NCI-H1417 (cell line): ENCODE results near the gene ANAPC1.
"Not testable (repeated sequence)": the region's sequence is repeated elsewhere in the genome, so short reads cannot be mapped to it uniquely, and the experiment has no call there.

Experiments
- DNase-seq, 3 experiments: peaks; one replicate each; lab custom pipeline; 2025; lab: John Stamatoyannopoulos, UW

The ANAPC1 gene, protein sequence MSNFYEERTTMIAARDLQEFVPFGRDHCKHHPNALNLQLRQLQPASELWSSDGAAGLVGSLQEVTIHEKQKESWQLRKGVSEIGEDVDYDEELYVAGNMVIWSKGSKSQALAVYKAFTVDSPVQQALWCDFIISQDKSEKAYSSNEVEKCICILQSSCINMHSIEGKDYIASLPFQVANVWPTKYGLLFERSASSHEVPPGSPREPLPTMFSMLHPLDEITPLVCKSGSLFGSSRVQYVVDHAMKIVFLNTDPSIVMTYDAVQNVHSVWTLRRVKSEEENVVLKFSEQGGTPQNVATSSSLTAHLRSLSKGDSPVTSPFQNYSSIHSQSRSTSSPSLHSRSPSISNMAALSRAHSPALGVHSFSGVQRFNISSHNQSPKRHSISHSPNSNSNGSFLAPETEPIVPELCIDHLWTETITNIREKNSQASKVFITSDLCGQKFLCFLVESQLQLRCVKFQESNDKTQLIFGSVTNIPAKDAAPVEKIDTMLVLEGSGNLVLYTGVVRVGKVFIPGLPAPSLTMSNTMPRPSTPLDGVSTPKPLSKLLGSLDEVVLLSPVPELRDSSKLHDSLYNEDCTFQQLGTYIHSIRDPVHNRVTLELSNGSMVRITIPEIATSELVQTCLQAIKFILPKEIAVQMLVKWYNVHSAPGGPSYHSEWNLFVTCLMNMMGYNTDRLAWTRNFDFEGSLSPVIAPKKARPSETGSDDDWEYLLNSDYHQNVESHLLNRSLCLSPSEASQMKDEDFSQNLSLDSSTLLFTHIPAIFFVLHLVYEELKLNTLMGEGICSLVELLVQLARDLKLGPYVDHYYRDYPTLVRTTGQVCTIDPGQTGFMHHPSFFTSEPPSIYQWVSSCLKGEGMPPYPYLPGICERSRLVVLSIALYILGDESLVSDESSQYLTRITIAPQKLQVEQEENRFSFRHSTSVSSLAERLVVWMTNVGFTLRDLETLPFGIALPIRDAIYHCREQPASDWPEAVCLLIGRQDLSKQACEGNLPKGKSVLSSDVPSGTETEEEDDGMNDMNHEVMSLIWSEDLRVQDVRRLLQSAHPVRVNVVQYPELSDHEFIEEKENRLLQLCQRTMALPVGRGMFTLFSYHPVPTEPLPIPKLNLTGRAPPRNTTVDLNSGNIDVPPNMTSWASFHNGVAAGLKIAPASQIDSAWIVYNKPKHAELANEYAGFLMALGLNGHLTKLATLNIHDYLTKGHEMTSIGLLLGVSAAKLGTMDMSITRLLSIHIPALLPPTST (N-terminal part only)

DNA sequence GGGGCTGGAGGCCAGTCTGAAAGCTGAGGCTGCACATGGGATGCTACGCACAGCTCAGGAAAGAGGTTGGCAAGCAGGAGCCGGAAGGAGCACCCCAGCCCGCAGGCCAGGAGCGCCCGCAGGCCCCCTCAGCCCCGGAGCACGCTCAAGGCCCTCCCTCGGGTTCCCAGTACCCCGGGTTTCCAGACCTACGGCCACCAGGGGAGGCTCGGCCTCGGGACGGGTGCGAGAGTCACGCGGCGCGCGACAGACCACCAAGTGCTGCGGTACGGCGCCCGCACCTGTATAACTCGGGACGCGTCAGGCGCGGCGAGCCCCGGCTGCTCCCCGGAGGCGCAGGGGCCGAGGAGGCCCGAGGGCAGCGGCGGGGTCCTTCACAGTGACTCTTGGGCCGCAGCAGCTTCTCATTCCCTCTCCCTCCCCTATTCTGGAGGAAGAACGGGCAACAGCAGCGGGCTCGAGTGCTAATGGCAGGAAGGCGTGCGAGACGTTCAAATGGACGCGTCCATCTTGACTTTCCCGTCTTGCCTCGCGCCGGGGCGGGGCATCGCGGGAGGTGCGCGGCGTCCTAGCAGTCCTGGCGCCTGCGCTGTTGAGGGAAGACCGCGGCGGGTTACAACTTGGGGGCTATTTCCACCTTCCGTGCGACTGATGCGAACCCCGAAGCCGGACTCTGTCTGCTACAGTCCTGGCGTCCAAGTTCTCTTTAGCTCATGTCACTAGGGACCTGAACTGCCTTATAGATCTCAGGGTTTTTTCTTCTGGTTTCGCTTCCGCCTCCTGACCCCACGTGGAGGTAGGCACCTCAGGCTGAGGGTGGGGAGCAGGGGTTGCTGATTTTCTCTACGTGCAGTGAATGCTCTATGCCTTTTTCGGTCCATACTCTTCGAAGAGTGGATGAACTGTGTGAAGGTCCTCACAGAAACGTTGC lies at the start of gene ANAPC1:
Gene ANAPC1, minus strand, starts transcription at position 533 of the 931 bp plus-strand sequence. CDS start 3,368 bp downstream, outside the sequence.
- DNase-seq = peak; percentile 70 to 93 (median 91)

DNA sequence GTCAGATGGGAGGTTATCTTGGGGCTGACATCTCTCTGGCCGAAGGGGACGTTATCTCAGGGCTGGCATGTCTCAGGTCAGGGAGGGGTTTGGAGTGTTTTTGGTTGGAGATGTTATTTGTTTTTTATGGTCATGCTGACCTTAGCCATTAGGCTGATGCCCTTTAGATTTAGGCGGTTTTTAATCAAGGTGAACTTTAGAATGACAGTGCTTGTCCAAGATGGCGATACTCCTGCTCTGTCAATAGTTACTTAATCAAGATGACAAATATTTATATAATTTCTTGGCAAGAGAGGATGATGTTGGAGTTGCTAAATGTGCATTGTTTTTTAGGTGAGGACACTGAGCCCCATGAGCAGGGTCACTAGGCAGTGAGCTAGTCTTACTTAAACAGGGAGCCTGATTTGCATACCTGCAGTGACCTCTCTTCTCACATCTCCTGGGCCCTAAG lies 48.9 kb upstream of the ANAPC1 start:
- no peak for DNase-seq

DNA sequence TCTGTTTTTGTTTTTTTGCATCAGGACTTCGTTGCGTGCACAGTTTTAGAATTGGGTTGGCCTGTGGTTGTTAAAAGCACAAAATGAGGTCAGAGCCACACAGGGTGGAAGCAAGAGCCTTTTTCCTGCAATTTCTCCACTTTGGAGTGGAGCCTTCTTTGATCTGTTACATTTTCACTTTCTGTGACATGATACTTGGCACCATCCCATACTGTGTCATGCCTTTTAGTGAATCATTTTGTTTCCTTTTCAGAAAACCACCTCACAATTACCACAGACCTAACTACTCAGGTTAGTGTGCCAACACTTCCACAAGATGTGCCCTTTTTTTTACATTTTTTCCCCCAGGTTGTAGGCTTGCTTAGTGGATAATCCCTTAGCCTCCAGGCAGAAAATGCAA lies 46.9 kb upstream of the ANAPC1 start:
- no peak for DNase-seq

DNA sequence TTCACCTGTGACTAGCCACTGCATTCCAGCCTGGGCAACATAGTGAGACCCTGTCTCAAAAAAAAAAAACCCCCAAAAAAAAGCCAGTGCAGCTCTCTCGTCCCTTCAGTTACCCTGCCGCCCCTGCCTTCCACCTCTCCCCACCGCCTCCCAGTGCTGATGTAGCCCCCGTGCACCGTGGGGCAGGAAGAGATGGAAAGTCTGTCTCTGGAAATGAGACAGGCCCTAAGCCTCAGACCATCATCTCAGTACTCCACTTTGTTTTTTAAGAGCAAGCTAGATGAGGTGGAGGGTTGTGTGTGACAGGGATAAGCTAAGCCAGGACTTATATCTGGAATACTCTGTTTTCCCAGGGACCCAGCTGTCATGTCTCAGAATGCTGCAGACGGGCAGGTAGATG lies 46.4 kb upstream of the ANAPC1 start:
- DNase-seq = no peak

- no peak for DNase-seq
These were observed 43.7 kb upstream of the ANAPC1 start for GRCh38 chr2:111927723-111928122.

DNA sequence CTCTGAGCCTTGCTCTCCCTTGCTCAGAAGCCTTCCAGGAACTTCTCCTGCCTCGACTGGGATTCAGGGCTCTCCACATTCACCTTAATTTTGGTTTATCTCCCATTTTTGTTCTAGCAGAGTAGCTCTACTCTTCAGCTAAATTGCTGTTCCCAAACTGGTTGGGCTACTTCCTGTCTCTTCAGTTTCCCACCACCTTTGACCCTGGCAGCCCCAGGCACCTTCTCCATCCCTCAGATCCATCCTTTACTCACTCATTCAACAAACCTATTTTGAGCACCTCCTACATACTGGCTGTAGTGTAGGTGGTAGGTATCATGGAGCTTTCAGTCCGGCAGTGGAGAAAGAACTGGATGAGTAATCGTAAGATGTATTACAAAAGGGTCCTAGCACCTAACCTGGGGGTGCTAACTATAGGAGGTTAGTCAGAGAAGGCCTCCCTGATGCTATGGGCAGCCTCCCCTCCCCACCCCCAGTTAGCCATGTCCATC lies 40.7 kb upstream of the ANAPC1 start:
- no peak for DNase-seq

DNA sequence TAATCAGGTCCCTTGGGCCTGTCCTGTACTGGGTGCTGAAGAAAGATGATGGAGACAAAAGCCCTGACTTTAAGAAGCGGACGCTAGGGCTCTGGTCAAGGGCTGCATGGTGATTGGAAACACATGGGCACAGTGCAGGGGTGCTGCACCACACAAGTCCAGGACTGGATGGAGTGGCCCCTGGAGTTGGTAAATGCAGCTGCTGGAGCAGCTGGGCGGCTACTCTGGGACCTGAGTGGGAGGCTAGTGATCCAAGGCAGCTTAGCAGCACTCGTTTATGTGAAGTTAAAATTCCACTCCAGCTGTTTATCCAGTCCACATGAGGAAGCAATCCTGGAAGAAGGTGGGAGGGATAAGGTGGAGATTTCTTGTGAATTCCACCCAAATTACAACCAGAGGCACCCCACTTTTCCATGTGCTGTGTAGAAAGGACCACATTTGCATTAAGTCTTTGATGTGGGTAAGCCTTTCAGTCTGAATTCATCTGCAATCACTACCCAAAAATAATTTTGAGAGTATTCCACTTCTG lies 39.3 kb upstream of the ANAPC1 start:
- no peak for DNase-seq

DNA sequence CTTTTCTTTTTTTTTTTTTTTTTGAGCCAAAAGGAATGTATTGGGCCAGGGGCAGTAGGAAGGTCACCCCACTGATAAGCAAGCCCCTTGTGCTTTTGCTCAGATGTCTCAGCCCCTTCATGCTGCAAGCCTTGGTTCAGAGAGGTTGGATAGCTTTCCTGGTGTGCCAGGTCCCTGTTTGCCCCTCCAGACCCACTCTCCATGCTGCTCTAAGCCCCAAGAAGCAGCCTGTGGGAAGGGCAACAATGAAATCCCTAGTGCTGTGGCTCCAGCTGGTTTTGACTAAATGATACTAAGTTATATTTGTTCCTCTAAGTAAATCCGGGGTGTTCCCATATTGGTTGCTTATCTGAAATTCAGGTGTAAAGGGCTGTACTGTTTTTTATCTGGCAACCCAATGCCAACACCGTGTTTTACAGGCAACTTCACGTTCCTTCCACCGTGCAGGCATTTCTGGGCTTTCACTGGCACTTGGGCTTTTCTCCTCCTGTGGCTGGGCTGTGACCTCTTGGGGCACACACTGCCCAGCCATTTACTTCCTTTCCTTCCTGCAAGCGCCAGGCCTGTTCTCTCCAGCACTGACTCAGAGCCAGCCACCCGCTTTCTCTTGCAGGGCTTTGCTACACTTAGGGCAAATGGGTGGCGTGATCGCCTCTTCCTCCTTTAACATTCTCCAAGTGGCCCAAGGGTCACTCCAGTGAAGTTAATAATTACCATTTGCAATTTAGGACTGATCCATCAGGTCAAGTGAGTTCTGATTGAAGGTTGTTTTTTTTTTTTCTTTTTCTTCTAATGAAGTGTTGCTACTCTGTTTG lies 36.0 kb upstream of the ANAPC1 start:
- DNase-seq = no peak

DNA sequence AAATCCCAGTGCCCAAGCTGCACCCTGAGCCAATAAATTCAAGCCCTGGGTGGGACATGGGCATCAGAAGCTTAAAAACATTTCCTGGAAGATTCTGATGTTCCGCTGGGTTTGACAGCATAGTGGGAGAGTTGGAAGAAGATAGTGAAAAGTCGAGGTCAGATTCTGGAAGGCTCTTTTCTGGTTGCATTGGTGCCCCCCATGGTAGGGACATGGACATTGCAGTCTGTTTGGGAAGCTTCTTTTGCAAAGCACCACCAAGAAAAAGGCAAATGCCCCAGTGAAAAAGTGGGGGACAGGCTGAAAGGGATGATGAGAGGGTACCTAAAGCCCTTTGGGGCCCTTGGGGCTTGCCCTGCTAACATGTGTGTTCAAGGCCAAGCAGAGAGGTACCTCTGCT lies 35.4 kb upstream of the ANAPC1 start:
- DNase-seq = no peak

DNA sequence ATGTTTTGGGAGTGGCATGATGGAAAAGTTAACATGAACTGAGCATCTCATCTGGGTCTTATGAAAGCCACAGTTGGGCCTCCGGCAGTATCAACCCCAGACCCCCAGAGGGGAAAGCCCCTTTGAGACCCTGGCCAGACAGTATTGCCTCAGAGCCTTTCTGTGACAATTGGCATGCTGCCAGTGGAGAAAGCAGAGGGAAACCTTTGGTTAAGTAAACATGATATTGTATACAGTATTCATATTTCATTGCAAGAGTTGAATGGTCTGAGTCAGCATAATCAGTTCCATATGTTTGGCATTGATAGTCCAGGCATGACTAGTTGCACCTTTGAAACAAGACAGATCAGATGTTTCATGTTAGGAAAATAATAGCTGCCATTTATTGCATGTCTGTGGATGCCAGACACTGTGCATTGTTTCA lies 34.4 kb upstream of the ANAPC1 start:
- peak in 1 of 3 experiments; percentile 44 for DNase-seq

GRCh38 chr2:111917106-111917505 lies 33.1 kb upstream of the ANAPC1 start:
- DNase-seq = no peak

DNA sequence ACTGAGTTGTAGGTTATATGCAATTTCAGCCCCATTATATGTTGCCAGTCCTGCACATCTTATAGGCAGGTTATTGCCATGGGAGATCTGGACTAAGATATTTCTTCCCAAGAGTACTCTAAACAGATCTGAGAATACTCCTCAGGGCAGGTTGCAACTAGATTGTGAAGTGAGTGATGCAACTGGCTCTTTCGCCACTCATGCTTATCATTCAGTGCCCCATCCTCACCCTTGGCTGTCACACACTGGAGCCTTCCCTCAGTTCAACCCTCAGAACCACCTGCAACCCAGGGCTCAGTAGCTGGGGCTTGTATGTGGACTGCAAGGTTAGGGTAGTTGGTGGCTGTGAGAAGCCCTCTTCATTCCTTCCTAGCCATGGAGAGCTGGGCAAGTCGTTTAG lies 28.6 kb upstream of the ANAPC1 start:
- DNase-seq = no peak

- DNase-seq = not testable (repeated sequence)
These were observed 27.4 kb upstream of the ANAPC1 start for GRCh38 chr2:111911295-111911977.

- DNase-seq = no peak
These were observed 26.8 kb upstream of the ANAPC1 start for GRCh38 chr2:111910609-111911277.

DNA sequence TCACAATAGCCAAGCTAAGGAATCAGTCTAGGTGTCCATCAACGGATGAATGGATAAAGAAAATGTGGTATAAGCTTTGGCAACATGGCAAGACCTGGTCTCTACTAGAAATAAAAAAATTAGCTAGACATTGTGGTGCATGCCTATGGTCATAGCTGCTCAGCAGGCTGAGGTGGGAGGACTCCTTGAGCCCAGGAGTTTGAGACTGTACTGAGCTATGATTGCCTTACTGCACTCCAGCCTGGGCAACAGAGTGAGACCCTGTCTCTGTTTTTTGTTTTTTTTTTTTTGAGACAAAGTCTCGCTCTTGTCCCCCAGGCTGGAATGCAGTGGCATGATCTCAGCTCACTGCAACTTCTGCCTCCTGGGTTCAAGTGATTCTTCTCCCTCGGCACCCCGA lies 26.0 kb upstream of the ANAPC1 start:
- DNase-seq = not testable (repeated sequence)

DNA sequence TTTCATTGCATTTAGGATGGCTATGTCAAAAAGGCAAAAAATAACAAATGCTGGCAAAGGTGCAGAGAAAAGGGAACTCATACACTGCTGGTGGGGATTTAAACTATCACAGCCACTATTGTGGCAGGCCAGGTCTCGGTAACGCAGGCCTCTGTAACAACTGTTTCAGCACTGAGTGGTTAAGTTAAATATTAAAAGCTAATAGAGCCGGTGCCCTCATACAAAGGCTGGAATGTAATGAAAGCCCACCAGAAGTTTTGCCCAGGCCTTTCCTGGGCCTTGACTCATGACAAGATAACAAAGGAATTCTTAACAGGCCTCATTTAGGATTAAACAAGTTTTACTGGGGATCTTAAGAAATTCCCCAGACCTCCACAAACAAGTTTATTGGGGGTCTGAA lies 25.1 kb upstream of the ANAPC1 start:
- DNase-seq = no peak

GRCh38 chr2:111908578-111908977 lies 24.6 kb upstream of the ANAPC1 start:
- no peak for DNase-seq

DNA sequence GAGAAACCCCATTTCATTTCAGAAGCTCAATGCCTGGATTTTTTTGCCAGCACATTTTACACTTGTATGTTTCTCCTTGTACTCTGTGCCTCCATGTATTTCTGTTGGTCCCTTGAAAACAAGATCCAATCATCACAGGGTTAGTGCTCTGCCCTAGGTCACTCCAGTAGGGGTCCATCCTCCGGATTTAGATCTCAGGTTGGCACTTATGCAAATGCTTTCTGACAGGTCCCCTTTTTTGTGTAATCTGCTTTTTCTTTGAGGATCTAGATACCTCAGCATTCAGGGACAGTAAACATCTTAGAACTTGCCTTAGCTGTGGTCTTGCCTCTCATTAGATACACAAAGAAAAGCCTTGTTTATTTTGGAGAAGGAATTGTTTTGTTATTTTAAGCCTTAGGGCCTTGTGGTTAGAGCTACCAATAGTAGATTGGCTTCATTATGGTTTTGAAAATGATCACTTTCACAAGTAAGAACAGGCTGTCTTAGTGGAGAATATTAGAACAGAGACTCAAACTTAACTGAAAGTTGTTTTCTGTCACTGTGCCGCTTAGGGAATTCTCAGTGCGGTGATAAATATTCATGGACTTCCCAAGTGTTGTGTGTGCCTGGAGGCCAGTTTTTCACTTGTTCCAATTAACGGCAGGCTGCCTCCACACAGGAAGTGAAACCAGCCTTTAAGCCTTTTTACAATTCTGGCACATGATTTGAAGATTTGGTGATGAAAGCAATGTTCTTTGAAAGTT lies 22.2 kb upstream of the ANAPC1 start:
- peak in 1 of 3 experiments; percentile 11 for DNase-seq
